GM10248 (cell line): ENCODE results near the gene GPC6.

ENCODE experiments used
- CTCF ChIA-PET: fragments of 300-600 bp; sonication (Branson Sonifier 250); formaldehyde crosslinking; extraction: SDS; loops from one replicate; lab custom pipeline; 2021; ENCODE audit warnings: antibody characterized with exemption; lab: Yijun Ruan, JAX
- POLR2A ChIA-PET: fragments of 350-650 bp; sonication (Branson Sonifier 250); formaldehyde crosslinking; extraction: SDS; loops from one replicate; lab custom pipeline; 2020; ENCODE audit warnings: antibody characterized with exemption; lab: Yijun Ruan, JAX
- DNase-seq: peaks from one replicate; pipeline ENCODE4 v3.0.0; 2012; ENCODE audit errors: extremely low spot score
- CTCF ChIP-seq: IDR thresholded peaks from 2 replicates; pipeline ENCODE4 v1.5.1; 2012; ENCODE audit warnings: mild to moderate bottlenecking, low read depth; ENCODE audit errors: extremely low read depth, missing control alignments, control extremely low read depth

Gene GPC6

GRCh38 chr13:94063848-94064247 lies 837.2 kb downstream of the GPC6 start:
- no peak for TF ChIP-seq CTCF
- no peak for DNase-seq
- POLR2A ChIA-PET: no interaction called here
- CTCF ChIA-PET: interaction anchor here (0.7 to 1.7 kb wide), 4 partner anchors 10 to 16 kb away, joined by 3 to 4 read pairs (median 4); no protein-coding TSS in a partner anchor

- TF ChIP-seq CTCF: no peak
- CTCF ChIA-PET: interaction anchor here (1.5 kb wide), 1 partner anchor 12 kb away, joined by 4 read pairs; no protein-coding TSS in a partner anchor
- DNase-seq: no peak
- POLR2A ChIA-PET: no interaction called here
Measured at GRCh38 chr13:94065741-94066140, 839.1 kb downstream of the GPC6 start.

- ChIA-PET POLR2A (no interaction called here), CTCF (interaction anchor here (0.8 to 1.6 kb wide), 3 partner anchors 9 to 20 kb away, joined by 3 to 7 read pairs (median 4); no protein-coding TSS in a partner anchor)
- TF ChIP-seq CTCF: no peak
- no peak for DNase-seq
Measured at GRCh38 chr13:94073007-94073744, 846.6 kb downstream of the GPC6 start.

GRCh38 chr13:94079876-94080275 lies 853.3 kb downstream of the GPC6 start:
- TF ChIP-seq CTCF: no peak
- POLR2A ChIA-PET: no interaction called here
- no peak for DNase-seq
- CTCF ChIA-PET: interaction anchor here (1.7 to 1.8 kb wide), 2 partner anchors 15 to 16 kb away, joined by 3 to 4 read pairs; no protein-coding TSS in a partner anchor

- POLR2A ChIA-PET: no interaction called here
- TF ChIP-seq CTCF: no peak
- CTCF ChIA-PET: interaction anchor here (1.3 to 1.8 kb wide), 3 partner anchors 14 to 33 kb away, joined by 3 to 4 read pairs (median 3); no protein-coding TSS in a partner anchor
- DNase-seq: no peak
Measured at GRCh38 chr13:94080527-94080926, 853.9 kb downstream of the GPC6 start.

GRCh38 chr13:94087100-94087499 lies 860.5 kb downstream of the GPC6 start:
- no peak for DNase-seq
- no peak for TF ChIP-seq CTCF
- POLR2A ChIA-PET: no interaction called here
- CTCF ChIA-PET: interaction anchor here (1.6 kb wide), 1 partner anchor 25 kb away, joined by 3 read pairs; no protein-coding TSS in a partner anchor
